GM19023 (cell line): ENCODE data around the gene ANKS6.

Experiments
- ATAC-seq: cut with Tn5 transposase; IDR thresholded peaks from one replicate; pipeline ENCODE4 v1.9.1; 2021; ENCODE audit warnings: mild to moderate bottlenecking, moderate library complexity; ENCODE audit not compliant: unreplicated experiment

ANKS6 gene

DNA sequence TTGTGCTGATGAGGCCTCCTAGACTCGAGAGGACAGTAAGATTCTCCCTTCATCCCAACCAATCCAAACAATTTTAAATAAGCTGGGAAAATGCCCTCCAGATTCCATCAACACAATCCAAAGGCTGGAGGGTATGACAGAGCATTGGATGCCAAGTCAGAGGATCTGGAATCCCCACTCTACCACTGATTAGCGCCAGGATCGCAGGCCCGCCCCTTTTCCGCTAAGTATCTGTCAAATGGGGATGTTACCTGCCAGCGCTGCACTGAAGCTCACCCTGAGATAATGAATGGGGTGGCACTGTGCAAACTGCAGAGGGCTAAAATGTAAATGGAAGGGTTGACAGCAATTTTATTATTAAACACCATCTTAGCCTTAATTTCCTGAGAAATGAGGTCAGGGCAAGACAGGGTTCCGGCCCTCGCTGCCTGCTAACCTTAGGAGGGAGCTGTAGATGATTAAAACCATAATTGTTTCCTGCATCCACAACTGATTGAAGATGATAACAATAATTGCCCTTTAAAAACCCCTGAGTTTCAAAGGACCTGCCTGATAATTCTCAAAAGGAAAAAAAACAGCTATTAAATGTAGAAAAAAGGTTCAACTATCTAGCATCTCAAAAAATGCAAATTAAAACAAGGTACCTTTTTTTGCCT lies 56.0 kb downstream of the ANKS6 start:
- no peak for ATAC-seq

DNA sequence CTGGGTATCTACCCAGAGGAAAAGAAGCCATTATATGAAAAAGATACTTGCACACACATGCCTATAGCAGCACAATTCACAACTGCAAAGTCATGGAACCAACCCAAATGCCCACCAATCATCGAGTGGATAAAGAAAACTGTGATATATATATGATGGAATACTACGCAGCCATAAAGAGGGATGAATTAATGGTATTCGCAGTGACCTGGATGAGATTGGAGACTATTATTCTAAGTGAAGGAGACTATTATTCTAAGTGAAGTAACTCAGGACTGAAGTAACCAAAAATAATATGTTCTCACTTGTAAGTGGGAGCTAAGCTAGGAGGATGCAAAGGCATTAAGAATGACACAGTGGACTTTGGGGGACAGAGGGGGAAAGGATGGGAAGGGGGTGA lies 57.6 kb downstream of the ANKS6 start:
- no peak for ATAC-seq

DNA sequence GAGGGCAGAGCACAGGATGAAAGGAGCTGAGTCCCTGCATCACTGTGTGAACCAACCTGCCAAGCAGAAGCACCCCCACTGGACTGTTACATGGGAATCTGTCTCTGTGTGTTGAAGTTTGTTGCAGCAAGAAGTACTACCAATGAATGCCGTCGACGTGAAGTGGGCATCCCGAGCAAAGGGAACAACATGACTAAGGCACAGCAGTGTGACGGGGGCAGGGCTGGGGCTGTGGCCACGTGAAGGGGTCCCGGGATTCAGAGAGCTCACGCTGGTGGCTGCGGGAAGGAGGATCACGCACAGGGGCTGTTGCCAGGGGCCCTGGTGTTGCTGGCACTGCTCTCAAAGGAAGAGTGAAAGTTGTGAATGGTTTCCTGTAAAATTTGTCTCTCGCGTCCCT lies 60.1 kb downstream of the ANKS6 start:
- ATAC-seq = no peak

DNA sequence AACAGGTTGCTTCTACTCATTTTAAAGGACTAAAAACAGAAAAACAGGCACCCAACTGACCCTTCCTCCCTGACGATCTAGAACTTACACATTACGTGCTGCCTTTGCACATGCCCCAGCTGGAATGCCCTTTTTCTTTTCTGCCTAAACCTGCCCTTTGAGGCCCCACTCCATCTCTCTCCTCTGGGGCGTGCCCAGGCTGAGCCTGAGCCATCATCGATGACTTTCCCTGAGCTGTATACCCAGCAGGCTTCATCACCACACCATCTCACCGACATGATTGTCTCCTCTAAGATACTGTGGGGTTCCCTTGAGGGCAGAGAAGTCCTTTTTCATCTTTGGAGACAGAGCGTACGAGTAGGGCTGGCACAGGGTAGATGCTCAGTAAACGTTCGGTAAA lies 63.6 kb downstream of the ANKS6 start:
- ATAC-seq = no peak

DNA sequence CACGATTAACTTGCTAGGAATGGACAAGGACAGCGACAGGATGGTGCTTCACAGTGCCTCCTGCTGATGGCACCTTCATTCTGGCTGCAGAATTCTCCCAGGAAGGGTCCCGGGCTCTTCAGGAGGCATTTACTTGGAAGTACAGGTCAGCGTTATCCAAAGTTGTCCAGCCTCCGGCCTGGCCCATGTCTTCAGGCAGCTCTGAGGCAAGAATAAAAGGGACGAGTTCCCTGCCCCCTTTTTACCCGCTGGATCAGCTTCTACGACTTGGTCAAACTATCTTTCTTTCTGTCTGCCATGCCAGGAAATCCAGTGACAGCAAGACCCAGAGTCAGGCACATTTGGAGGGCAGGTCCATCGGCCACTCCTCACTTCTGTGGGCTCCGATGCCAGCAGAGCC lies 64.3 kb downstream of the ANKS6 start:
- ATAC-seq = no peak

DNA sequence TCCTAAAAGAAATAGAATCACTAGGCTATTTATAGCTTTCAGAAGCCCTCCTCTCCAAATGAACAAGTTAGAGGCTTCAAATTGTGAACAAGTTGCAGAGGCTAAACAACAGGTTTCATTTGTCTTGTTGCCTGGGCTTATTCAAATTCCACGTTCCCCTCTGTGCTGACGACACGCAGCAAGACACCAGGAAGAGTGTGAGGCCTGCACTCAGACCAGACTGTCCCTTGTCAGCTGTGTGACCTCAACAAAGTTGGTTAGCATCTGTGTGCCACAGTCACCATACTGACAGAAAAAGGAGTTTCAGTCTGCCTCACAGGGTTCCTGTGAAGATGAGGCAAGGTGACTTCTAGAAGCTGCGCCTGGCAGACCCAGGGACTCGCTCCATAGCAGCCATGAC lies 65.5 kb downstream of the ANKS6 start:
- no peak for ATAC-seq

DNA sequence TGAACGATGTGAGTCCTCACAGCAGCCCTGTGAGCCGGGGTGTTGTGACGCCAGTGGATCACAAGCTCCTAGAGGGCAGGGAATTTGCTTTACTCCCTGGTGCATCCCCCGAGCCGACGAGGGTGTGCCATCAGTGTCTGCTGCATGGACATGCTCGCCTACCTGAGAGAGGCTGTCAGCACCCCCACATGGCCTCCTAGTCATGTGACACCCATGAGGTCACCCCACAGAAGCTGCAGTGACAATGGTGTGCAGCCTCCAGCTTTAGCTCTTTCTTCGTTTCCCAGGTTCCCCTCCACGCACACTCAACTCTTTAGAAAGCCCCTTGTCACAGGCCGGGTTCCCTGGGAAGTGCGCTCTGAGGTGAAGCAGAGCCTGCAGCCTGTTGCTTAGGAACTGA lies 67.9 kb downstream of the ANKS6 start:
- ATAC-seq = no peak

DNA sequence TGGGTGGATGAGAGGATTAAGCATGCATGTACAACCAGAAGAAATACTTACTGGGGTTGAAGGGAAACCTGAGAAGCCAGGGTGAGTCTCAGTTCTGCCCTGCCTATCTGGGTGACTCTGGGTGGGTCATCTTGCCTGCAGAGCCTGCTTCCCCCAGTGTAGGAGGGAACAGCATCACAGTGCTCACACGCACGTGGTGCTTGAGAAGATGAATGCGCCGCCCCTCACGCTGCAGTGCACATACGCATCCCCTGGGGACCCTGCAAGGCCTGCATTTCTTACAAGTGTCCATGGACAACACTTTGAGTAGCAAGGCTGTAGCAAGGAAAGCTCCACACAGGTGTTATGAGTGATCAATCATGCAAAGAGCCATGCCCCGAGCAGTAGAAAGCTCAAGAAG lies 68.9 kb downstream of the ANKS6 start:
- ATAC-seq = no peak

DNA sequence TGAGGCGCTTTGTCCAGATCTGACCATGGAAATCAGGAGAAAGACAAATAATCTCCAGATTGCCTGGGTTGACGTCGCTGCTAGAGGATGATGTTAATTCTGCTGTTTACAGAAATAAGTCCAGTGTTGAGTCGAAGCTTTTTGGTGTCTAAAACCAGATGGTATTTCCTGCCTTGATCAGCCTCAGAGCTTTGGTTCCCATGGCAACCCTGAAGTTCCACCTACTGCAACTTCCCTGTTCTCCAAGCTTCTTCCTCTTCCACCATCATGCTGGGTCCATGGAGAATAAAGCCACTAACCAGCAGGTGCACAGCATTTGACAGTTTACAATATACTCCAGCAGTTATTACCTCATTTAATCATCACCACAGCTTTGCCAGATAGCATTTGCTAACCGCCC lies 69.6 kb downstream of the ANKS6 start:
- no peak for ATAC-seq

DNA sequence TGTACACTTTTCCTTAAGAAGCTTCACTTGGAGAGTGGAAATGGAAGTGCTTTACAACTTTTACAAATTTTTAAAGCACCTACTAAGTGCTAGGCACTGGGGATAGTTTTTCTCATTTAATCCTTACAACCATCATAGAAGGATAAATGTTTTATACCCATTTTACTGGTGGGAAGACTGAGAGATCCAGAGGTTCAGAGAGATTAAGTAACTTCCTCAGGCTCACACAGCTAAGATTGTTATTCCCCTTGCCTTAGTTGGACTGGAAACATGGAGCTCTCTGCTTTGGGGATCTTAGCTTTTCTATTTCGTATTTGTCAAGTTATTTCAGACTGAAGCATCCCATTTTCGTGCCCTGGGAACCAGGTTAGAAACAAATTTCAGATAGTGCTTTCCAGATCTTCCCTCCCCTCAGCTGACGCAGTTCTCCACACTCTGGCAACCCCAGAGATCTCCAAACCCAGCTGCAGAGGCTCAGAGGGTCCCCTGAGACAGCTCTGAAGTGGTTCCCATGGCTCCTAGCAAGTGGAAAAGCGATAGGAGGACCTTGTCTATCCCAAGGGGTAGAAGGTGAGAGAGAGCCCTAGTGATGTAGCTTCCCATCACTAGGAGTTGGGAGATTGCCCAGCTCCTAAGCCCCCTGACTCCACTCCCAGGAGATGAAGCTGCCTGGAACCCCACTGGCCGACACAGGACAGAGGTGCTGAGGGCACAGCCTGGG lies 71.4 kb downstream of the ANKS6 start:
- no peak for ATAC-seq

DNA sequence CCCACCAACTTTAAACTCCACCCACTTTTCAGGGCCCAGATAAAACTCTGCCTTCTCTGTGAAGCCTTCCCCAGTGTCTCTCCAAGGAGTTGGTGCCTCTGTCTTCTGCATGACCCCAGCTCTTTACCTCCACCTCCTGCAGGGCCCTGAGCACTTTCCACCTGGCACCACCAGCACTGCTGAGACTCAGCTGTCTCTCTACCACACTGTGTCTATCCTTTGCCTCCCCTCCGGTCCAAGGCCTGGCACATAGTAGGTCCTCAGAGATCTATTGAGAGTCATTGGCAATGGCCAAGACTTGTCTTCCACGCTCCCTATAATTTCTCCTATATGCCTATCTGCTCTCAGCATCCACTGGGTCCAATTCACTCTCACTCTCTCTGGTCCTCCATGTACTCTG lies 74.7 kb downstream of the ANKS6 start:
- ATAC-seq = no peak

DNA sequence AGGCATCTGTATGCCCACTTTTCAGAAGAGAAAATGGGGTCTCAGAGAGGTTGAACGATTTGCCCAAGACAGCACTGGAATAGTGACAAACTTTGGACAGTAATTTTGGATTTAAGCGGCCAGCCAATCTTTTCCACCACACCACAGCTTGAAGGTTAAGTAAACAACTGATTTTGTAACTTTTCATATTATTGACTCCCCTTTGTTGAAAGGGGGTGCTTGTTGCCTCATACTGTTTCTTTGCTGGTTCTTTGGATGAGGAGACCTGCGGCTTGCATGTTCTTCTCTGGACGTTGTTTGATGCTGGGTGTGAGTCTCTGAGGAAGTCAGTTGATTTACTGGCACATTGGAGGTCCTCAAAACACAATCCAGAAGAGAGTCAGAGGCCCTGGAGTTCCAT lies 76.0 kb downstream of the ANKS6 start:
- ATAC-seq = no peak

DNA sequence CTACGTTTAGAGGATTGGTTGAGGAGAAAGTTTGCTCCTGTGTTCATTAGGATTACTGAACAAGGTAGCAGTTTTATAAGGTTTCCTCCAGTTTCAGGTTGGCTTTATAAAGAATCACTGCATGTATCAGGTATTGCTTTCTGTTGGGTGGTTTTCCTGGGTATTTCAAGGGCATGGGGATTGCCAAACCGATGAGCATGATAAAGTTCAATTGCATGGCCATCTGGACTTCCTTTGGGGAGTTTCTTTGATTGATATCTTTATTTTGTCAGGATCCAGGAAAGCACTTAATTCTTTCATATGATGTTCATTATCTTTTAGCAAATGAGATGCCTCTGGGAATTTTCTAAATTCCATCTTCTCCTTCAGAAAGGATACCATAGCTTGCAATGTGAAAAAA lies 77.3 kb downstream of the ANKS6 start:
- no peak for ATAC-seq

DNA sequence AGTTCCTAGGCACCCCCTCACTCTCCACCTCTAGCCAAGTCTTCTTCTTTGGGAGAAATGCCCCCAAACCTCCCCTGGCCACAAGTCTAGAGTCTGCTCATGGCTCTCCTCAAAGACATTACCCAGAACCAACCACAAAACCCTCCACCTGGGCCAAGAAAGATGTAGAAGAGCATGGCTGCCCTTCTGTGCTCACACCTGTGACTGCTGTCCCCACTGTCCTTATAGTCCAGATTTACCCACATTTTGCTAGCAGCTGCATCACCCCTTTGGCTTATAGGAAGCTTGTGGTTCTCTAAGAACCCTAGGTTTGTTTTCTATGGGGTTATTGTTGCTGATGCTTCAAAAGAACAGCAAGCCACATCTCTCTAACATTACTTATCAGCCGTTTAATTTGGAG lies 81.5 kb downstream of the ANKS6 start:
- ATAC-seq = no peak

DNA sequence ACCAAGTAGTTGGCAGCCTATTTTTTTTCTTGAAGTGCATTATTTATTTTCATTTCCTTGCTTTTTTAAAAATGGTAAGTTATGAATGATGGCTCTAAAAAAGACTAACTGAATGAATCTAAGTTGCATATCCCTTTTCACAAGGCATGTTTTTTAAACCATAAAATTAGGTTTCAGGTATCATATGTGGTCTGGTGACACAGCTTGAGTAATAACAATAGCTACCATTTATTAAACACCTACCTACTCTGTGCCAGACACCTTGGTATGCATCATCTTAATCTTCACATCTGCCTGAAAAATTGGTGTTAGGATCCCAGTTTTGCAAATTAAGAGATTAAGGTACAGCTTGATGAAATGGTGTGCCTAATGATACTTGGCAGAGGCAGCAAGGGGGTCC lies 83.4 kb downstream of the ANKS6 start:
- no peak for ATAC-seq

DNA sequence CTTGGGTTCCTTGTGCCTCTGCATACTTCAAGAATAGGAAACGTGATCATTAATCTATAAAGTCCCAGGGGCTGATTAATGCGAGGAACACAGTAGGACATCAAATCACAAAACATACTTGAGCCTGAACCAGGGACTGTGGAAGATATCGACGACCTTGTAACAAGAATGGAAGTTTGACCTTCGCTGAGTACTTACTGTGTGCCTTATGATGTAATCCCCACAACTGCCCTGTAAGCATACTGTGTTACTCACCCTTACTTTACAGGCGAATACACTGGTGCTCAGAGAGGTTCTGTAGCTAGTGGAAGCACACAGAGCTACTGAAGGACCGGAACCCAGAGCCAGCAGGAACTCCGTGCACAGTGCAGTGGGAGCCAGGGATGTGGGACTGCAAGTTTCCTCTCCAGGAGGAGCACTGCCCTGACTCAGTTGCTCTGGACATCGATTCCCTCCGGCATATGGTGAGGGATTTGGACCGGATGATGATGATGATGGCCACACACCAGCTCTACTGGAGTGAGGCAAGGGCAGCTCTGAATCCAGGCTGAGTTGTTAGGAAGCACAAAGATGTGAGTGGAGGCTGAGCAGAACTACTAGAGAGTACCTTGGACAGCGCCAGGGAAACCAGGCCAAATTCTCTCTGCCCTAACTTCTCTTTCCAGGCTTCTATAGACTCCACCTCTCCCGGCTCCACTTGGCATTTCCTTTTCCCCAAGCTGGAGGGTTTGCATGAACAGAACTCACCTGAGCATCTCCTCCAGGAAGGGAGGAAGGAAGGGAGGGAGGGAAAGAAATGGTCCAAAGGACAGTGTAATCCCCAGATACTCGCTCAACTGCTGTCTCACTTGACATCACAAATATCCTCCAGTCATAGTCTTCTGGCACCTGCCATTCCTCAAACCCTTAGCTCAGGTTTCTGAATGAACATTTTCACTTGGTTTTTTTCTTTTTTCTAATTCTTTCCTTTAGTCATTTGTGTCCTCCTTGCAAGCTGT lies 86.1 kb downstream of the ANKS6 start:
- no peak for ATAC-seq

DNA sequence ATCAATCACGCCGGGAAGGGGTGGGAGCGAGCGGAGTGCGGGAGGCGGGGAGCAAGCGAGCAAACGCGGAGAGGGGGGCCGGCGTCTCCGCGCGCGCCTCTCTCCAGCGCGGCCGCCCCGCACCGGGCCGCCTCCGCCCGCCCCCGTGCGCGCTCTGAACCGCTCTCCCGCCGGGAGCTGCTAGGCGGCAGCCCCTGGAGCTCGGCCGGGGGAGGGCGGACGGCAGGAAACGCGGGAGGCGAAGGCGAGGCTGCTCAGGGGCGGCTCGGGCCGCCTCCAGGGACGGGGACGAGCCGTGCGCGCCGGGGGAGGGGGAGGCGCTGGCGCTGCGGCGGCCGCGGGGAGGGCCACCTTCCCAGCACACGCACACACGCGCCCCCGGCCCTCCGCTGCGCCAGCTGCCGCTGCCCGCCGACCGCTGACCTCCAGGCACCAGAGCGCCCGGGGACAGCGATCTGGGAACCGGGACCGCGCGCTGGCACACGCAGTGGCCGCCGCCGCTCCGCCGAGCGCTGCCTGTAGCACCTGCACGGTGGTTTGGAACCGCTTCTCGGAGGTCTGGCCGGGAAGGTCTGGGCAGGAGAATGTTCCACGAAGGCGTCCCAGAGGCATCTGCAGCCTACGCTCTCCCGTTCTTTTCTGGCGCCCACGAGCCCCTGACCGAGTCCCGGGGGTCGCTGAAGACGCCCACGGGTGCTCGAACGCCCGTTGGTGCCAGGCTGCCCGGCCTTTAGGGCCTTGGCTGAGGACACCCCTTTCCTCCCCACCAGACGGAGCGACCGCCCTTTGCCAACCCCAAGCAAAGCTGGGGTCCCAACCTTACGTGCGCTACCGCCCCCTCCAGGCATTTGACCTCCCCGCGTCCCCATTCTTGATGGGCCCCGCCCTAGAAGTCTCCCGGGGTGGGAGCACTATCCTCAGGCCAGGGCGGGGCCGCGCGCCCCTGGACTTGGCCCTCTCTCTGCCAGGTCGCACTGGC lies 87.1 kb downstream of the ANKS6 start, which contains the start of gene GABBR2:
Gene GABBR2 (minus strand): TSS at position 3 of the 979 bp plus-strand sequence. CDS start 198 bp downstream, outside the sequence.
- ATAC-seq = no peak

DNA sequence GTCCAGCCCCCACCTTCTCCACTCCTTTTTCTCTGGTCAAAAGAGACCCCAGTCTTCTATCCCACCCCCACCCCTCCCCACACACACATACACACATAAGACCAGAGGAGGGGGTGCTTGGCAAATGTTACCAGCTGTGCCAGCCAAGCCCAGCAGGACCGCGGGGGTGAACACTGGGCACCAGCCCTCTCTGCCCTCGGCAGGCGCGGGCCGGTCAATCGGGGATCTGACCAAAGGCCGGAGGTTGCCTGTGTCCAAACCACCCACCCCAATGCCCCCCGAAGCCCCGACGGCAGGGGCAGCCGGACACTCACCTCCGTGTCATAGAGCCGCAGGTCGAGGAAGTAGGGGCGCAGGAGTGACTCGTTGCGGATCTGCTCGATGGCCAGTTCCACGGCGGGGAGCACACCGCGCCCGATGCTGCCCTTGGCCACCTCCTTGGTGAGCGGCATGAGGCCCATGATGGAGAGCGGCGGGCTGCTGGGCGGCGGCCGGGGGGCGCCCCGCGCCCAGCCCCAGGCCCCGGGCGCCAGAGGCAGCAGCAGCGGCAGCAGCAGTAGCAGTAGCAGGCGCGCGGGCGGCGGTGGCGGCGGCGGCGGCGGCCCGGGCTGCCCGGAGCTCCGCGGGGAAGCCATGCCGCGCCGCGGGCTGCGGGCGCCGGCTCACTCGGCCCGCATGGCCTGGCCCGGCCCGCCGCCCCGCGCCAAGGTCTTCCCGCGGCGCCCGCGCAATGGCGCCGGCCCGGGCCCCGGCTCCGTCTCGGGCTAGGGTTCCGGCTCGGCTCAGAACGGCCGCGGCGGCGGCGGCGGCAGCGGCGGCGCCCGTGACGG lies 88.0 kb downstream of the ANKS6 start:
- no peak for ATAC-seq
